HG02678 (cell line): ENCODE results near the gene ADGRL3.

ENCODE experiments used
- ATAC-seq: cut with Tn5 transposase; IDR thresholded peaks from one replicate; pipeline ENCODE4 v1.9.1; 2021; ENCODE audit warnings: mild to moderate bottlenecking, moderate library complexity; ENCODE audit not compliant: unreplicated experiment

Gene ADGRL3

GRCh38 chr4:61531188-61531587, 331.1 kb downstream of the ADGRL3 start:
- ATAC-seq: no peak

- no peak for ATAC-seq
These were observed 332.3 kb downstream of the ADGRL3 start for GRCh38 chr4:61532336-61533000.

- no peak for ATAC-seq
These were observed 333.0 kb downstream of the ADGRL3 start for GRCh38 chr4:61533140-61533539.

- no peak for ATAC-seq
These were observed 340.8 kb downstream of the ADGRL3 start for GRCh38 chr4:61540944-61541343.

- no peak for ATAC-seq
These were observed 341.3 kb downstream of the ADGRL3 start for GRCh38 chr4:61541459-61541858.

- ATAC-seq: no peak
These were observed 343.9 kb downstream of the ADGRL3 start for GRCh38 chr4:61543976-61544375.

DNA sequence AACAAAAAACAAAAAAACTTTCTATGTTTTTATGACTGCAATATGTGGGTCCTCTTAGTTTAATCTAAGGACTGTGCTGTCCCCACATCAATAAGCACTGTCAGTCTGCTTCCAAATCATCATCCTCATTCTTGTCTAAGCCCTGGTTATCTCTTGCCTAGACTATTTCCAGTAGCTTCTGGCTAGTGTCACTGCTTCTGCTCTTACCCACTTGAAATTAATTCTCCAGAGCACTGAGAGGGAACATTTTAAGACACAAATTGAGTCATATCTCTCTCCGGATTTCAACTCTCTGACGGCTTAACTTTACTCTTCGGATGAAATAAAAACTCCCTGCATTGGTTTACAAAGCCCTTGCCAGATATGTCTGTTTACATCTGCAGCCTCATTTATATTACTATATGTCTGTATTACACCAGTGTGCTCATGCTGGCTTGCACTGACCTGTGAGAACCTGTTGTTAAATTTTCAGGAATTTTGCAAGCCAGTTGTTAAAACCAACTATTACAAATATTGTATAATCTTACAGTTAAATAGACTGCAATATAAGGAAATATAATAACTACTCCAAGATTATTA, 345.9 kb downstream of the ADGRL3 start:
- no peak for ATAC-seq

DNA sequence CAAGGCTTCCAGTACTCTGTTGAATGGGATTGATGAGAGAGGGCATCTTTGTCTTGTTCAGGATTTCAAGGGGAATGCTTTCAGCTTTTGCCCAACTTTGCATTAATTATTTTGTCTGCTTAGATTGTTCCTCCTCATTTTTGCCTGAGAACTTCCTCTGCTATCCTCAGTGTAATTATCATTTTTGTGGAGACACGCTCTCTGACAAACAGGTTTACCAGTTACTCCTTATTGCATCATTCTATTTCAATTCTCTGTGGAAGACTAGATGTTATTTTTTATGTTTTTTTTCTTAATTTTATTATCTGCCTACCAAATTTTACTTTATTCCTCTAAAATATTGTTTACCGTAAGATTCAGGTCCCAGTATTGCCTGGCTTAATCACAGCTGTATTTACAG, 349.2 kb downstream of the ADGRL3 start:
- no peak for ATAC-seq

- ATAC-seq: no peak
These were observed 353.5 kb downstream of the ADGRL3 start for GRCh38 chr4:61553557-61554125.

DNA sequence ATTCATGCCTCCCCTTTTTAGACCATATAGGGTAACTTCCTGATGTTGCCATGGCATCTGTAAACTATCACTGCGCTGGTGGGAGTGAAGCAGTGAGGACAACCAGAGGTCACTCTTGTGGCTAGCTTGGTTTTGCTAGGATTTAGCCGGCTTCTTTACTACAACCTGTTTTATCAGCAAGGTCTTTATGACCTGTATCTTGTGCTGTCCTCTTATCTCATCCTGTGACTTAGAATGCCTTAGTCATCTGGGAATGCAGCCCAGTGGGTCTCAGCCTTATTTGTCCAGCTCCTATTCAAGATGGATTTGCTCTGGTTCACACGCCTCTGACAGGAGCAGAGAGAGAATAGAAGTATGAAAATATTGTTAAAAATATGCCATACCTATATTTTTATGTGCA, 355.7 kb downstream of the ADGRL3 start:
- no peak for ATAC-seq

GRCh38 chr4:61556277-61556676, 356.2 kb downstream of the ADGRL3 start:
- ATAC-seq: no peak

- no peak for ATAC-seq
These were observed 359.3 kb downstream of the ADGRL3 start for GRCh38 chr4:61559396-61559795.

GRCh38 chr4:61561028-61561427, 360.9 kb downstream of the ADGRL3 start:
- ATAC-seq: no peak

DNA sequence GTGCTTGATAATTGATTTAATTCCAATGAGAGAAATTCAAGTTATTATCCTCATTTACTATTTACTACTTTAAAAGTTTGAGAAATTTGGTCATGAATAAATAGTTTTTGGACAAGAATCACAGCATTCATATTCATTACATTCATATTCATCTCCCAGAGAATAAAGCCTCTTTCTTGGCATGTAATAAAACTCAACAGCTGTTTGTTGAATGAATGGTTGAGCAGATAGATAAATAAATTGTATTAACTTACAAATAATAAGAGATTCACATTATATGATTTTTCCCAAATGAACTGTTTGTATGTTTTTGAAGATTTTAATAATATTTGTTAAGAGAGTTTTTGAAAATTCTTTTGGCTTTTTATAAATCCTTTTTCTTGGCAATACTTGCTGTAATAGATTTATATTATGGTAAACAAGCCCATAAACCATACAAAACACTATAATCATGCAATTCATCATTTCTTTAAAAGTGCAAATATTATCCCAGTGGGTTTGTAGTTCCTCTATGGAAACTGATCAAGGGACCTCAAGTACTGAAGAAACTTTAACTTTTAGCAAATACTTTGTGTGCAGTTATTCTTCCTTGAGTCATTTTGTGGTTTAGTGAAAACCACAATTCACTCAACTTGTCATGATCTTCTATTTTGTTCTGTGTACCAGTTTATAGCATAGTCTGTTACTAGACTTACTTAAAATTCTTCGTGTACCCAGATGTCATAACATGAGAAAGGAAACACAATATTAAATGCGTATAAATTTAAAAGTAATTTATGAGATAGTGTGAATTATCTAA, 371.8 kb downstream of the ADGRL3 start:
- no peak for ATAC-seq

- ATAC-seq: no peak
These were observed 375.7 kb downstream of the ADGRL3 start for GRCh38 chr4:61575796-61576195.

DNA sequence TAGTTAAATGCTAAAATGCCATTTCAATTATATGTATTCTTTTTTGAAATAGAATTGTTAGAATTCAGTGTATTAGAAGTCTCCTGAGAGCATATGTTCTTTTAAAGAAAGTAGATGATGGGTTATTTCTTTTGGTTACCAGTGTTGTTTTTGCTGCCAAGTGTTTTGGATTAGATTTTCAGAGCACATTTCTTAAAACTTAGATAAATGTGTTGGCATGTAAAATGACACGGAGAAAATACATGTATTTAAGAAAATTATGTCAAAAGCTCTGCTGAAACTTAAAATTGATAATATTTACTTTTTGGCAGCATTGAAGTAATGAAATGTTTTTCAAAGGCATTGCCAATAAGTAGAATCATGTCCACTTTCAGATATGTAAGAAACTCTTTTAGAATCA, 379.7 kb downstream of the ADGRL3 start:
- no peak for ATAC-seq

- no peak for ATAC-seq
These were observed 380.7 kb downstream of the ADGRL3 start for GRCh38 chr4:61580721-61581377.

DNA sequence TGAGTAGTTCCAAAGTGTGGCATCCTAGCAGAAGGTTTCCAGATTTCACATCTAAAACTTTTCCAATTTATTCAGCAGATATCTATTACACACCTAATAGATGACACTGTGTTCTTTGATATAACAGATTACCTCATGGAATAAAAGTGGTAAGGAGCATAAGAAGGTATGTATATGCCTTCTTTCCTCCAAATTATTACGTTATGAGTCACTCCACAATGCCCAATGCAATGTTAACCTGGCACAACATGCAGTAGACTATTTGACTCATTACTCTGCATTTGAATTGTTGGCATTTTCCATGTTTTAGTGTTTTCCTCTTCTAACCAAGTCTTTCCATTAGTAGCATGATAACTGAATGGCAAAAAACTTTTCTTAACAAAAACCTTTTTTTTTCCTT, 383.6 kb downstream of the ADGRL3 start:
- no peak for ATAC-seq

DNA sequence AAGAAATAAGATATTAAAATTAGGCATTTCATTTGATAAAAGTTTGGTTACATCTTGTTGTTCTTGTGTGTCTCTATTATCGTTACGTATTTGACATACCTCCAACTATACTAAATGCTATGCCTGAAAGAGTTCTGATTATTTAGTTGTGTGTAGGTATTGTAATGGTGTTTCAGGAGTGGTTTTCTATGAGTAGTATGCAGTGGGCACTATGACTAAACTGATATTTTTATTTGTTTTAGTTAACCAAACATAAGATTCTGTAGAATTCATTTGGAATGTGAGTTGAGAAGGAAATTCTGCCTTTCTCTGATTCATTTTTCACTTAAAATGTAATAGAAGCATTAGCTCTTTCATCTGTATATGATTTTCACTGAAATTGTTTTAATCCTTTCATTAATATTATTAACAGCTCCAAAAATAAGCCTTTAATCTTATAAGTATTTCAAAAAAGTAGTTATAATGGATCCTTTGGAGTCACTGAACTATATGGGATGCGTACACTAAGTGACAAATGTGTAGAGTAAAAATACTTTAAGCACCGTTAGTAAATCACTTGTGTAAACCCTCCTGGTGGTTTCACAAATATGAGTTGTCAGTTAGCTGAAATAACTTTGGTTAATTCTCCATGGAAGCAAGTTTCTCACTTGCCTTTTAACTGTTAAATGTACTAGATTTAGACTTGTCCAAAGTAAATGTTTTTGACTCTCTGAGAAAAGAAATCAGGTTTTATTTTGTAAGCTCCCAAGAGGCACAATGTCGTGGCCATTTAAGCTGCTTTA, 388.7 kb downstream of the ADGRL3 start:
- no peak for ATAC-seq

DNA sequence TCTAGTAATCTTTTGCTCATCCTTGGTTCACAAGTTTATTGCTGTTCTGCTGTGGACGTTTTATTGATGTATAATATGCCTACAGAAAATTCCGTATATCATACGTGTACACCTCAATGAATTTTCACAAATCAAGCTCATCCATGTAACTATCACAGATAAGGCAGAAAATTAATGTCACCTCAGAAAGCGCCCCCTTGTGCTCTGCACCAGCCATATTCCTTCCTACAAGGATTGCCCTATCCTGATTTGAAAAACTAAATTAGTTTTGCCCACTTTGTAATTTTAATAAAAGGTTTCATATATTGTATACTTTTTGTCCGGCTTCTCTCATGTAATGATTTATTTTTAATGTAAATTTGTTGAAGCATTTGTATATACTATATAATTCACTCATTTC, 390.8 kb downstream of the ADGRL3 start:
- no peak for ATAC-seq
